KMS-11 (cell line): ENCODE data around the gene EGF.

Source experiments
- H2AFZ ChIP-seq: fragments of 200-600 bp; sonication (generic); 2 replicates; pipeline ENCODE4 v1.6.1; 2016; ENCODE audit warnings: antibody characterized with exemption, mixed run types, low read depth
- H3K27ac ChIP-seq: fragments of 200-600 bp; sonication (generic); 2 replicates; pipeline ENCODE4 v1.6.1; 2016; ENCODE audit warnings: mild to moderate bottlenecking, mixed run types
- H3K27me3 ChIP-seq: fragments of 200-600 bp; sonication (generic); 2 replicates; pipeline ENCODE4 v1.6.1; 2017; ENCODE audit warnings: mild to moderate bottlenecking, low read depth, mixed run types, moderate library complexity; ENCODE audit not compliant: insufficient read depth
- H3K36me3 ChIP-seq: fragments of 200-600 bp; sonication (generic); 2 replicates; pipeline ENCODE4 v1.6.1; 2017; ENCODE audit warnings: mild to moderate bottlenecking, mixed run types; ENCODE audit not compliant: insufficient read depth
- H3K4me1 ChIP-seq: fragments of 200-600 bp; sonication (generic); 2 replicates; pipeline ENCODE4 v1.6.1; 2016; ENCODE audit warnings: mild to moderate bottlenecking, low read depth, mixed run types; ENCODE audit not compliant: poor library complexity, severe bottlenecking
- H3K4me2 ChIP-seq: fragments of 200-600 bp; sonication (generic); 2 replicates; pipeline ENCODE4 v1.7.0; 2016; ENCODE audit warnings: mild to moderate bottlenecking, mixed run types
- H3K4me3 ChIP-seq: fragments of 200-600 bp; sonication (generic); IDR thresholded peaks from 2 replicates; pipeline ENCODE4 v1.6.1; 2017; ENCODE audit warnings: low read depth, low read length, mixed read lengths; ENCODE audit not compliant: insufficient read depth
- H3K79me2 ChIP-seq: fragments of 200-600 bp; sonication (generic); 2 replicates; pipeline ENCODE4 v1.6.1; 2016; ENCODE audit warnings: low read depth, mixed run types; ENCODE audit not compliant: insufficient read depth
- H3K9ac ChIP-seq: fragments of 200-600 bp; sonication (generic); 2 replicates; pipeline ENCODE4 v1.6.1; 2016; ENCODE audit warnings: mild to moderate bottlenecking, mixed run types
- H4K20me1 ChIP-seq: fragments of 200-600 bp; sonication (generic); 2 replicates; pipeline ENCODE4 v1.6.1; 2016; ENCODE audit warnings: mild to moderate bottlenecking, mixed run types; ENCODE audit not compliant: insufficient read depth
- CTCF ChIP-seq: fragments of 200-600 bp; sonication (generic); conservative IDR thresholded peaks from 2 replicates; pipeline ENCODE4 v1.6.1; 2017; ENCODE audit warnings: low read depth, mild to moderate bottlenecking, antibody characterized with exemption, low read length, moderate library complexity, mixed read lengths

EGF gene

DNA sequence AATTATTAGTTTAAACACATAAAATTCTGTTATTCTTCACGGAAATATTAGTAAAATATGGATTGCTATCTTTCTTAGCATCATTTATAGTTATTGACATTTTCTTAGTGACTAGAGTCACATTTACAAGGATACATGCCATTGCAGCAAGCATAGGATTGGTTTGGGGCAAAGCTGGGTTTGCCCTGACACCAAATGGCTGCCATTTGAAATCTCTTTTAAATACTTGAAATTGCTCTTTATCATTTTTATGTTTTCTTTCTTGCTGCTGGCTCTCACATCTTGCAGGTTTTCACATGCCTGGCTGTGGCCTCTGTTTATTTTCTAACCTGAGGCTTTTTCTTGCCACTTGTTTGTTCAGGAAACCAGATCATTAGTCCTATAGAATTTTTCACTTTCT is 39.9 kb downstream of the EGF start:
- Histone ChIP-seq H3K36me3 (no peaks in the 10 kb centered on the region), H3K4me3 (no peak overlapping the region), H3K4me2 (no peak overlapping the region)

DNA sequence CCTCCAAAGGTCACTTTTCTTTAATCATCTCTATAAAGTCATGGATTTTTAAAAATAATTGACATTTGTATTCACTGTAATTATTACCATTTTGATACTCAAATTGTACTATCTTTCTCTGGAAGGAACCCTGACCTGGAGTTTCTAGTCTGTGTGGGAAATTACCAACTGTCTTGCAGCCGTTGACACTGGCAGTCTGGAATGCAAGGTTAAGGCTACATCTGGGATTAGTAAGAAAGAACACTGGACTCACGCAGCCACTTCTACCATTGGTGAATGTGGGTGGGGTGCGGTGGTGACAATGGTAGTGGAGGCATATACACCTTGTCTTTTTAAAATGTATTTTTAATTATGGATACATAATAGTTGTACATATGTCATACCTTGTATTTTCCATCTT is 40.9 kb downstream of the EGF start:
- Histone ChIP-seq H3K4me3 (no peak overlapping the region), H3K79me2 (no peaks in the 10 kb centered on the region), H2AFZ (no peak overlapping the region), H3K36me3 (no peaks in the 10 kb centered on the region), H3K4me1 (no peaks in the 10 kb centered on the region), H3K27ac (no peak overlapping the region), H4K20me1 (no peaks in the 10 kb centered on the region), H3K27me3 (no peaks in the 10 kb centered on the region), H3K9ac (no peak overlapping the region), H3K4me2 (no peak overlapping the region)
- no peak for TF ChIP-seq CTCF

More for the DNA sequence above, 39.9 kb downstream of the EGF start:
- Histone ChIP-seq H2AFZ (no peak overlapping the region), H3K27ac (no peak overlapping the region), H3K79me2 (no peaks in the 10 kb centered on the region), H4K20me1 (no peaks in the 10 kb centered on the region), H3K4me1 (no peaks in the 10 kb centered on the region), H3K9ac (no peak overlapping the region), H3K27me3 (no peaks in the 10 kb centered on the region)
- TF ChIP-seq CTCF: no peak

GRCh38 chr4:109955146-109955545 is 42.5 kb downstream of the EGF start:
- Histone ChIP-seq H4K20me1 (no peaks in the 10 kb centered on the region), H3K9ac (no peak overlapping the region), H3K27ac (no peak overlapping the region), H3K4me2 (no peak overlapping the region), H3K4me1 (no peaks in the 10 kb centered on the region), H3K36me3 (no peaks in the 10 kb centered on the region), H3K27me3 (no peaks in the 10 kb centered on the region), H3K4me3 (no peak overlapping the region), H2AFZ (no peak overlapping the region), H3K79me2 (no peaks in the 10 kb centered on the region)
- no peak for TF ChIP-seq CTCF

DNA sequence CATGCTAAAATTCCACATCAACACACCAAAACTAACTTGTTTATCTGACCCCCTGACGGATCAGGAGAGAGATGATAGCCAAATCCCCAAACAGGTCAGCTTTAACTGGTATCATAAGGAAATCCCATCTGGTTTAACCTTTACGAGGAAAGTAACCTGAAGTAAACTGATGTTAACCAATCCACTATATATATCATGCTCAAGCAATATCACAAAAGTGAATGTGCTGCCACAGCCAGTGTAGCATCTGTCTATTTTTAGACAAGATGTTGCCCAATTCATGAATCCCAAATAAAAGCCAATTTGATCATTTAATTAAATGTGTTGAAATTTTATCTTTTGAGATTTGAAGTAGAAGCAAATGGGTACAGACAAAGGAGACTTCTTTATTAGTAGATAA is 44.5 kb downstream of the EGF start:
- no peak for TF ChIP-seq CTCF
- Histone ChIP-seq H2AFZ (no peak overlapping the region), H4K20me1 (no peaks in the 10 kb centered on the region)

More for the DNA sequence above, 44.5 kb downstream of the EGF start:
- Histone ChIP-seq H3K4me2 (no peak overlapping the region), H3K36me3 (no peaks in the 10 kb centered on the region), H3K27me3 (no peaks in the 10 kb centered on the region), H3K4me1 (no peaks in the 10 kb centered on the region), H3K4me3 (no peak overlapping the region), H3K27ac (no peak overlapping the region), H3K9ac (no peak overlapping the region), H3K79me2 (no peaks in the 10 kb centered on the region)
